ENCODE data around the gene STX18. TPM values are rescaled to one million over a fixed set of nuclear protein-coding genes. Genes with fewer than 3 reads are reported as not detected.
"Not testable (repeated sequence)": the region's sequence is repeated elsewhere in the genome, so short reads cannot be mapped to it uniquely, and the experiment has no call there.

Gene STX18
- total RNA-seq, 1 donor from 2014 or later, result 33.9 TPM

DNA sequence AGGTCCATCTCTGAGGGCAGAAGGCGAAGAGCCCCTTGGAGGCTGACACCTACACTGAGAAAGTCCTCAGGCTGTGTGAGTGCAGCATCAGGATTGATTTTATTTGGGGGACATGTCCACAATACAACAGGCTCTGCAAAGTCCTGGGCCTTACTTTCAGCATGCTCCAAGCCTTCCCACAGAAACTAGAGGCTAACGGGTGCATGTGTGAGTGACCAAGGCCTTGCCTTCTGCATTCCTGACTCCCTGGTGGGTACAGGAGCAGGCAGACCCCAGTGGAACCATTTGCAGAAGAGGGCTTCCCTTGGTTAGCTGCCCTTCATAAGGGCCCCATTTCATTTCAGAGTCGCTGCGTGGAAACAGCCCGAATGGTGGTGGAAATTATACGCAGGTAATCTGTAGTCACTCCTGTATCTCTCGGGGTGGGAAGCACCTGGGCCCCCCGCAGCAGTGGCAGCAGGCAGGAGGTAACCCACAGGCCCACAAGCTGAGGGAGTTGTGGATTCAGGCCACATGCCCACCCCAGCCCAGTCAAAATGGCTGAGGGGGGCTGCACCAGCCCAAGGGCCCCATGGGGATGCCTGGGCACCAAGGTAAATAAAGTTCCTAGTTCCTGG is 117.2 kb downstream of the STX18 start:
- H3K4me1 Mint-ChIP-seq, result peaks cover 49% of the 10 kb centered on the region
- no peak overlapping the region for H3K4me3 Mint-ChIP-seq
- H3K9ac ChIP-seq, result no peak overlapping the region
- peaks cover 15% of the 10 kb centered on the region for H3K4me1 ChIP-seq
- no peak overlapping the region for H2AFZ ChIP-seq (replicated peaks)
- H3K27ac ChIP-seq, result no peak overlapping the region
- no peak overlapping the region for H3K4me2 ChIP-seq
- no peak for DNase-seq (ENCODE audit: low spot score)
- peaks cover 12% of the 10 kb centered on the region for H4K20me1 ChIP-seq (ENCODE audit: low read depth)
- no peak overlapping the region for H3K27ac Mint-ChIP-seq
- no peaks in the 10 kb centered on the region for H3K79me2 ChIP-seq (ENCODE audit: low read depth)
- no peaks in the 10 kb centered on the region for H3K9me3 Mint-ChIP-seq
- H3K36me3 ChIP-seq, result no peaks in the 10 kb centered on the region
- H3F3A ChIP-seq (ENCODE audit: low read depth), result peaks cover 13% of the 10 kb centered on the region
- H3K4me3 ChIP-seq, result no peak overlapping the region
- peaks cover 2% of the 10 kb centered on the region for H3K27me3 Mint-ChIP-seq (ENCODE audit: insufficient read depth, low read depth)
- H3K9me3 ChIP-seq (ENCODE audit: low read depth), result no peaks in the 10 kb centered on the region
- peaks cover 18% of the 10 kb centered on the region for H3K36me3 Mint-ChIP-seq
- no peaks in the 10 kb centered on the region for H3K27me3 ChIP-seq
- TF ChIP-seq EZH2phosphoT487 (IDR thresholded peaks at IDR 0.05) (no peak), CTCF (IDR thresholded peaks at IDR 0.05) (no peak), EZH2 (IDR thresholded peaks at IDR 0.05) (no peak)

GRCh38 chr4:4423706-4424498 is 117.9 kb downstream of the STX18 start:
- Histone ChIP-seq H3K4me3 (no peak overlapping the region), H3K9ac (no peak overlapping the region), H3K27ac (no peak overlapping the region), H3K4me2 (no peak overlapping the region), H3K36me3 (no peaks in the 10 kb centered on the region), H3K9me3 (ENCODE audit: low read depth) (no peaks in the 10 kb centered on the region), H3K79me2 (ENCODE audit: low read depth) (no peaks in the 10 kb centered on the region), H3K27me3 (no peaks in the 10 kb centered on the region), H3K4me1 (peaks cover 15% of the 10 kb centered on the region), H3F3A (ENCODE audit: low read depth) (peaks cover 13% of the 10 kb centered on the region), H2AFZ (replicated peaks) (no peak overlapping the region), H4K20me1 (ENCODE audit: low read depth) (peaks cover 12% of the 10 kb centered on the region)
- DNase-seq (ENCODE audit: low spot score), result no peak
- peaks cover 49% of the 10 kb centered on the region for H3K4me1 Mint-ChIP-seq
- peaks cover 18% of the 10 kb centered on the region for H3K36me3 Mint-ChIP-seq
- peaks cover 2% of the 10 kb centered on the region for H3K27me3 Mint-ChIP-seq (ENCODE audit: insufficient read depth, low read depth)
- H3K4me3 Mint-ChIP-seq, result no peak overlapping the region
- no peaks in the 10 kb centered on the region for H3K9me3 Mint-ChIP-seq
- H3K27ac Mint-ChIP-seq, result peak overlapping the region; percentile 46
- no peak for TF ChIP-seq EZH2 (IDR thresholded peaks at IDR 0.05)
- TF ChIP-seq CTCF (IDR thresholded peaks at IDR 0.05), result no peak
- TF ChIP-seq EZH2phosphoT487 (IDR thresholded peaks at IDR 0.05), result no peak

DNA sequence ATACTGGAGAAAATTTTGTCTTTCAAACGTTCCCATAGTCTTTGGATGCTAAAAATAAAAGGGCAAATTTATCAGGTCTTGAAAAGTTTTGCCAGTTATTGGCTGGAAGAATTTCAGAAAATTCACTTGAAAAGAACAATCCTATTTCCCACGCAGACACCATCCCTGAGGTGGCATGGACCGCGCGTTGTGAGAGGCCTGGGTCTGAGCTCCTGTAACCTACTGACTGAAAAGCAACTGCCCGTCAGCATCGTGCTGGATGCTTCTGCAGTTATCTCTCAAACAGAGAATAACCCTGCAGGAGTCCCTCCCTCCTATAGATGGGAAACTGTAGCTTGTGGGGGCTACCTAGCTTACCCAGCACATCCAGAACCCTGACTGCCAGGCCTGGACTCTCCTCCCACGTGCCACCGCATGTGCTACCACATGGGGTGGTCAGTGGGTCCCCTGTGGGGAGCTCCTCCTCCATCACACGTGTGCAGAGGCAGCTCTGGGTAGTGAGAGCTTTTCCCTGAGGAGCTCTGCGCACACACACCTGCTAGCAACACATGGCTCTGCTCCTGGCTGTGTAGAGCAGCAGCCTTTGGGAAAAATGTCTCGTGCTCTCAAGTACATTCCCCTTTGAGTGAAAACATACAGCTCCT is 118.9 kb downstream of the STX18 start:
- Mint-ChIP-seq H3K36me3 (peaks cover 23% of the 10 kb centered on the region), H3K27ac (no peak overlapping the region), H3K4me1 (peaks cover 45% of the 10 kb centered on the region), H3K4me3 (no peak overlapping the region), H3K27me3 (ENCODE audit: insufficient read depth, low read depth) (peaks cover 2% of the 10 kb centered on the region), H3K9me3 (no peaks in the 10 kb centered on the region)
- peaks cover 12% of the 10 kb centered on the region for H4K20me1 ChIP-seq (ENCODE audit: low read depth)
- no peak overlapping the region for H2AFZ ChIP-seq (replicated peaks)
- H3F3A ChIP-seq (ENCODE audit: low read depth), result peaks cover 13% of the 10 kb centered on the region
- H3K9me3 ChIP-seq (ENCODE audit: low read depth), result no peaks in the 10 kb centered on the region
- TF ChIP-seq EZH2phosphoT487 (IDR thresholded peaks at IDR 0.05) (no peak), EZH2 (IDR thresholded peaks at IDR 0.05) (no peak), CTCF (IDR thresholded peaks at IDR 0.05) (no peak)
- no peaks in the 10 kb centered on the region for H3K36me3 ChIP-seq
- H3K4me3 ChIP-seq, result no peak overlapping the region
- no peak overlapping the region for H3K4me2 ChIP-seq
- no peaks in the 10 kb centered on the region for H3K27me3 ChIP-seq
- no peaks in the 10 kb centered on the region for H3K79me2 ChIP-seq (ENCODE audit: low read depth)
- H3K27ac ChIP-seq, result no peak overlapping the region
- H3K9ac ChIP-seq, result no peak overlapping the region
- no peak for DNase-seq (ENCODE audit: low spot score)
- H3K4me1 ChIP-seq, result peaks cover 14% of the 10 kb centered on the region

DNA sequence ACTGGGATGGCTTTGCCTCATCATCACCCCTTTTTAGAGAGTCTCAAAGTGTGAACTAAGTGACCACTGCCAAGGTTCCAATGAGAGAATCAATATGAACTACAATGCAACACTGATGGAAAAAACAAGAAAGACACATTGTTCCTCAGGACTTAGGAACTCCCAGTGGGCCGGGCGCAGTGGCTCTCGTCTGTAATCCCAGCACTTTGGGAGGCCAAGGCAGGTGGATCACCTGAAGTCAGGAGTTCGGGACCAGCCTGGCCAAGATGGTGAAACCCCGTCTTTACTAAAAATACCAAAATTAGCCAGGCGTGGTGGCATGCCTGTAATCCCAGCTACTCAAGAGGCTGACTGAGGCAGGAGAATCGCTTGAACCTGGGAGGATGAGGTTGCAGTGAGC is 119.7 kb downstream of the STX18 start:
- not testable (repeated sequence) for H3K4me2 ChIP-seq; H3K79me2 ChIP-seq (ENCODE audit: low read depth); H3K9me3 Mint-ChIP-seq; H3K27ac ChIP-seq; H3K36me3 ChIP-seq; H3K4me3 Mint-ChIP-seq; H3K4me3 ChIP-seq; DNase-seq (ENCODE audit: low spot score); H3K27ac Mint-ChIP-seq; H3K27me3 ChIP-seq; H3K9ac ChIP-seq; H3K27me3 Mint-ChIP-seq (ENCODE audit: insufficient read depth, low read depth); H2AFZ ChIP-seq (replicated peaks); H3K4me1 ChIP-seq; H3K9me3 ChIP-seq (ENCODE audit: low read depth); H3F3A ChIP-seq (ENCODE audit: low read depth)
- peaks cover 38% of the 10 kb centered on the region for H3K4me1 Mint-ChIP-seq
- peaks cover 12% of the 10 kb centered on the region for H4K20me1 ChIP-seq (ENCODE audit: low read depth)
- H3K36me3 Mint-ChIP-seq, result peaks cover 24% of the 10 kb centered on the region

Data from neural progenitor cell (in vitro differentiated cells).